Measurements from ENCODE around the gene MTHFSD. TPM values are rescaled to one million over a fixed set of nuclear protein-coding genes. Genes with fewer than 3 reads are reported as not detected.

The MTHFSD gene
- total RNA-seq, 1 donor from 2014 or later, result 20.2 TPM

GRCh38 chr16:86573215-86573614 lies 18.2 kb upstream of the MTHFSD start:
- peaks cover 40% of the 10 kb centered on the region for H3K4me1 Mint-ChIP-seq (ENCODE audit: unreplicated experiment)

GRCh38 chr16:86572606-86573005 lies 17.6 kb upstream of the MTHFSD start:
- TF ChIP-seq, protein P1, sequence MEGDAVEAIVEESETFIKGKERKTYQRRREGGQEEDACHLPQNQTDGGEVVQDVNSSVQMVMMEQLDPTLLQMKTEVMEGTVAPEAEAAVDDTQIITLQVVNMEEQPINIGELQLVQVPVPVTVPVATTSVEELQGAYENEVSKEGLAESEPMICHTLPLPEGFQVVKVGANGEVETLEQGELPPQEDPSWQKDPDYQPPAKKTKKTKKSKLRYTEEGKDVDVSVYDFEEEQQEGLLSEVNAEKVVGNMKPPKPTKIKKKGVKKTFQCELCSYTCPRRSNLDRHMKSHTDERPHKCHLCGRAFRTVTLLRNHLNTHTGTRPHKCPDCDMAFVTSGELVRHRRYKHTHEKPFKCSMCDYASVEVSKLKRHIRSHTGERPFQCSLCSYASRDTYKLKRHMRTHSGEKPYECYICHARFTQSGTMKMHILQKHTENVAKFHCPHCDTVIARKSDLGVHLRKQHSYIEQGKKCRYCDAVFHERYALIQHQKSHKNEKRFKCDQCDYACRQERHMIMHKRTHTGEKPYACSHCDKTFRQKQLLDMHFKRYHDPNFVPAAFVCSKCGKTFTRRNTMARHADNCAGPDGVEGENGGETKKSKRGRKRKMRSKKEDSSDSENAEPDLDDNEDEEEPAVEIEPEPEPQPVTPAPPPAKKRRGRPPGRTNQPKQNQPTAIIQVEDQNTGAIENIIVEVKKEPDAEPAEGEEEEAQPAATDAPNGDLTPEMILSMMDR (conservative IDR thresholded peaks at IDR 0.05), result no peak
- H3K27ac Mint-ChIP-seq, result no peak overlapping the region
- H3K27me3 Mint-ChIP-seq, result peaks cover 88% of the 10 kb centered on the region

More at GRCh38 chr16:86573215-86573614, 18.2 kb upstream of the MTHFSD start:
- DNase-seq (ENCODE audit: extremely low spot score, unreplicated experiment), result no peak
- peaks cover 93% of the 10 kb centered on the region for H3K27me3 Mint-ChIP-seq
- TF ChIP-seq, protein P1 (conservative IDR thresholded peaks at IDR 0.05), result no peak
- no peaks in the 10 kb centered on the region for H3K9me3 Mint-ChIP-seq
- no peak overlapping the region for H3K27ac Mint-ChIP-seq
- no peak overlapping the region for H3K4me3 Mint-ChIP-seq
- peaks cover 20% of the 10 kb centered on the region for H3K36me3 Mint-ChIP-seq

GRCh38 chr16:86572041-86572521 lies 17.0 kb upstream of the MTHFSD start:
- no peak for DNase-seq (ENCODE audit: extremely low spot score, unreplicated experiment)
- peaks cover 33% of the 10 kb centered on the region for H3K4me1 Mint-ChIP-seq (ENCODE audit: unreplicated experiment)
- peak overlapping the region; percentile 83 for H3K4me3 Mint-ChIP-seq
- peaks cover 17% of the 10 kb centered on the region for H3K36me3 Mint-ChIP-seq
- peaks cover 87% of the 10 kb centered on the region for H3K27me3 Mint-ChIP-seq
- no peak overlapping the region for H3K27ac Mint-ChIP-seq
- TF ChIP-seq, protein P1 (conservative IDR thresholded peaks at IDR 0.05), result no peak
- no peaks in the 10 kb centered on the region for H3K9me3 Mint-ChIP-seq

More at GRCh38 chr16:86572606-86573005, 17.6 kb upstream of the MTHFSD start:
- peaks cover 17% of the 10 kb centered on the region for H3K36me3 Mint-ChIP-seq
- H3K4me1 Mint-ChIP-seq (ENCODE audit: unreplicated experiment), result peaks cover 36% of the 10 kb centered on the region
- no peaks in the 10 kb centered on the region for H3K9me3 Mint-ChIP-seq
- no peak for DNase-seq (ENCODE audit: extremely low spot score, unreplicated experiment)
- no peak overlapping the region for H3K4me3 Mint-ChIP-seq

DNA sequence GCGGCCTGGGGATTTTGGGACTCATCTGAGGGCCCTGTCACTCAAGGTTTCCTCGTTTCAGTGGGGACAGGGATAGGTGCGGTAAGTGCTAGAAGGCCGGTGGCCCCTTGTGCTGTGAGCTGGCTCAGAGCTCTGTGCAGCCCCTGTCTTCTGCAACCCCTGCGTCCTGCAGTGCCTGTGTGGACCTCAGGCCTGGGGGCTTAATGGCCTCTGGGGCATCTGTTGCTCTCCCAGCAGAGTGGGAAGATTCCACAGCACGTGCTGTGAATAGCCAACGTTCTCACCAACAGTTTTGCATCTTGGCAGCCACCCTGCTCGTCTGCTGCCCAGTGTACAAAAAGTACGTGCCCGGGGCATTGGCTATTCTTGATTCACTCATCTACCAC lies 16.5 kb upstream of the MTHFSD start:
- Mint-ChIP-seq H3K36me3 (peaks cover 17% of the 10 kb centered on the region), H3K4me3 (peak overlapping the region; percentile 83), H3K27me3 (peaks cover 85% of the 10 kb centered on the region), H3K9me3 (no peaks in the 10 kb centered on the region), H3K4me1 (ENCODE audit: unreplicated experiment) (peaks cover 31% of the 10 kb centered on the region), H3K27ac (no peak overlapping the region)
- TF ChIP-seq, protein P1 (conservative IDR thresholded peaks at IDR 0.05), result no peak
- DNase-seq (ENCODE audit: extremely low spot score, unreplicated experiment), result no peak

DNA sequence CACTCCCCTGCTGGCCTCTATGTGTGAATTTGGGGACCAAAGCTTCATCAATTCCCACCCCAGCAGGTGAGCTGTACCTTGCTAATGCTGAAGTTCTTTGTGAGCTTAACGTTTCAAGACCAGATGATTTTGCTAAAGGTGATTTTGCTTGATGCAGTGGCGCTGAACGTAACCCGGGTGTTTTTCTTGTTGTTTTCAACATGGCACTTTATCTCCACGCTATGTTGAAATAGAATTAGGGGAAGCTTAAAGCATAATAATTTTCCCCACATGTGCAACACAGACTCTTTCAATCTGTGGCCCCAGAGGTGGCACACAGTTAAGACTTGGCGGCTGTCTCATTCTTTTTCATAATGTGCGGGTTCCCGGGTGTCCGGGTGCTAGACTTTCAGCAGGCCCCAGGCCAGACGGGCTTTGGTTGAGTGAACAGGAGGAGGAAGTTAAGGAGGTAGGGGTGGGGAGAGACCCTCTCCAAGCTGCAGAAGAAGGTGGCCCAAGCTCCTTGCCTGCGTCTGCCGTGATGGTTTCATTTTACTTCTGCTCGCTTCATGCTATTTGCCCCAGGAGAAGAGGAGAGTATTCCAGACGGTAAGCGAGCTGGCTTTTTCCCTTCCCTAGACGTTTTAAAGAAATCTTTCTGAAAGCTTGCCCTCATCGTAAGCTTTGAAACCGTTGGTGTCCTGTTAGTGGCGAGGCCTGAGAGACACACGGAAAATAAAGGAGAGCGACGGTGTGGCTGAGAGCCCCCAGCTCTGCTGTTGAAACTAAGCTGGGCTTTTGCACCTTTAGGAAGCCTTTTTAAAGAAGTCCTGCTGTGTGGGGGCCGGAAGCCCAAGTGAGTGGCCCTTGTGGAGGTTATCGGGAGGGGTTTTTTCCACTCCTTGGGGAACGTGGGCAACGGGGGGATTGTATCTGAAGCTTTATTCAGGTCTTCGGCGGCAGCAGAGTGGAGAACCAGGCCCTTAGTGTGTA lies 15.8 kb upstream of the MTHFSD start:
- H3K27me3 Mint-ChIP-seq, result peaks cover 85% of the 10 kb centered on the region
- H3K36me3 Mint-ChIP-seq, result peaks cover 17% of the 10 kb centered on the region
- no peak for DNase-seq (ENCODE audit: extremely low spot score, unreplicated experiment)
- no peaks in the 10 kb centered on the region for H3K9me3 Mint-ChIP-seq
- H3K4me1 Mint-ChIP-seq (ENCODE audit: unreplicated experiment), result peaks cover 26% of the 10 kb centered on the region
- TF ChIP-seq, protein P1 (conservative IDR thresholded peaks at IDR 0.05), result no peak
- peak overlapping the region; percentile 13 for H3K27ac Mint-ChIP-seq
- H3K4me3 Mint-ChIP-seq, result peak overlapping the region; percentile 83

All from type B pancreatic cell (in vitro differentiated cells).